Activated naive CD4-positive, alpha-beta T cell treated with anti-CD3 and anti-CD28 coated beads, Interleukin-2, amount 10 ng/mL, durations not matched to agents 7 days and 5 days (primary cell): Measurements from ENCODE around the gene DCLK1.

ENCODE experiments used
- CTCF ChIA-PET: fragments of 350-600 bp; sonication (Branson Sonifier 250); formaldehyde crosslinking; loops from one replicate; lab custom pipeline; 2021; ENCODE audit warnings: antibody characterized with exemption; lab: Charles Lee
- DNase-seq: peaks from one replicate; pipeline ENCODE4 v3.0.0-alpha.2; 2020
- H3K27ac Mint-ChIP-seq: one replicate; pipeline ENCODE4 v1.8.0; 2021; ENCODE audit warnings: mild to moderate bottlenecking, moderate library complexity, mixed read lengths
- H3K27me3 Mint-ChIP-seq: one replicate; pipeline ENCODE4 v1.8.0; 2021; ENCODE audit warnings: mild to moderate bottlenecking, mixed read lengths
- H3K36me3 Mint-ChIP-seq: one replicate; pipeline ENCODE4 v1.8.0; 2021; ENCODE audit warnings: mixed read lengths
- H3K4me1 Mint-ChIP-seq: one replicate; pipeline ENCODE4 v1.8.0; 2021; ENCODE audit warnings: mixed read lengths
- H3K4me3 Mint-ChIP-seq: one replicate; pipeline ENCODE4 v1.8.0; 2021; ENCODE audit warnings: mild to moderate bottlenecking, moderate library complexity, mixed read lengths
- H3K9me3 Mint-ChIP-seq: one replicate; pipeline ENCODE4 v1.8.0; 2021; ENCODE audit warnings: mixed read lengths

Gene DCLK1

DNA sequence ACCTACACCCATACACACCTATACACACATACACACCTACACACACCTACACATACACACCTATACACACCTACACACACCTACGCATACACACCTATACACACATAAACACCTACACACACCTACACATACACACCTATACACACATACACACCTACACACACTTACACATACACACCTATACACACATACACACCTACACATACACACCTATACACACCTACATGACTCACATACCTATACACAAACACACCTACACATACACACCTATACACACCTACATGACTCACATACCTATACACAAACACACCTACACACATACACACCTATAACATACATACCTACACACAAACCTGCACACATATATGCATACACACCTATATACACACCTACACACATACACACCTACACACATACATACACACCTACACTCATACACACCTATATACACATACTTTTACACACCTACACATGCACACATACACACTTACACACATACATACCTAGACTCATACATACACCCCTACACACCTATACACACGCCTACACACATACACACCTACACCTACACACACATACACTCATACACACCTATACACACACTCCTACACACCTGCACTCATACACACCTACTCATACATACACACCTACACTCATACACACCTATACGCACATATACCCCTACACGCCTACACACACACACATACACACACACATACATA lies 368.0 kb downstream of the DCLK1 start:
- Mint-ChIP-seq H3K4me1 (no peaks in the 10 kb centered on the region), H3K27me3 (no peaks in the 10 kb centered on the region), H3K36me3 (no peaks in the 10 kb centered on the region), H3K9me3 (peaks cover 7% of the 10 kb centered on the region), H3K4me3 (no peak overlapping the region), H3K27ac (no peak overlapping the region)
- DNase-seq = no peak
- CTCF ChIA-PET = no interaction called here

DNA sequence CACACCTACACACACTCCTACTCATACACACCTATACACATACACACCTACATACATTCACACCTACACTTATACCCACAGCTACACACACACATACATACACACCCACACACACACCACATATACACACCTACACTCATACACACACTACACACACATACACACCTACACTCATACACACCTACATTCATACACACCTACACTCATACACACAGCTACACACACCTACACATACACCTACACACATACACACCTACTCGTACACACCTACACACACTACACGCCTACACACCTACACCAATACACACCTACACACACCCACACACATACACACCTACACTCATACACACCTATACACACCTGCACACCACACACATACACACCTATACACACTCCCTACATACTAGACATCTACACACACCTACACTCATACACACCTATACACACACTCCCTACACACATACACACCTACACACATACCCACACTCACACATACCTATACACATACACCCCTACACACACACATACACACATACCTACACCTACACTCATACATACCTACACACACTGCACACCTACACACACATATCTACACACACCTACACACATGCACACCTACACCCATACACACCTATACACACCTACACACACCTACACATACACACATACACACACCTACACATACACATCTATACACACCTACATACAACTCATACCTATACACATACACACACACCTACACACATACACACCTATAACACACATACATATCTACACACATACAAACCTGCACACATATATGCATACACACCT lies 369.5 kb downstream of the DCLK1 start:
- Mint-ChIP-seq H3K4me1 (no peaks in the 10 kb centered on the region), H3K27me3 (no peaks in the 10 kb centered on the region), H3K36me3 (no peaks in the 10 kb centered on the region), H3K9me3 (peaks cover 7% of the 10 kb centered on the region), H3K27ac (no peak overlapping the region), H3K4me3 (no peak overlapping the region)
- DNase-seq = no peak
- CTCF ChIA-PET = no interaction called here

DNA sequence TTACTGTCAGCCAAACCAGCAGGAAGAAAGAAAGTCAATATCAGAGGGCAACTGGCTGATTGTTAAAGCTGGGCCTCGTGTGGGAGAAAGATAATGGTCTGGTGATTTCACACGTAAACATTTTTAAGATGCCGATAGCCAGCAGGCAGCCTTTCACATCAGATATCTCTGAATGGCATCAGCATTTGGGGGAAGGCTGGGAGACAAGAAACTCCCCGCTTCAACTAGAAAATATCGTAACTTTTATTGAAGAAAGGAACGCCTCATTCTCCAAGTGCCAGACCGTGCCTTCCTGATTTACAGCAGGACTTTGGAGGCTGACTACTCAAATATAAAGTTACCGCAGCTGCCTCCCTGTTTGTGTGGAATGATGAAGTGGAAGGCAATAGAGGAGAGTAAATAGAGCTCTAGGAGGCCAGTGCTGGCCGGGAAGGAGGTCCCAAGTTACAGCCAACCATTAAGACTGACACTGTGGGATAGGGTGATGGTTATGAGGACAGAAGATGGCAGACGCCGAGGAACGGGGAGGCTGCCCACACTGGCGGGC lies 370.4 kb downstream of the DCLK1 start:
- Mint-ChIP-seq H3K36me3 (no peaks in the 10 kb centered on the region), H3K27me3 (no peaks in the 10 kb centered on the region), H3K9me3 (peaks cover 7% of the 10 kb centered on the region), H3K4me3 (no peak overlapping the region), H3K4me1 (no peaks in the 10 kb centered on the region), H3K27ac (no peak overlapping the region)
- CTCF ChIA-PET = no interaction called here
- DNase-seq = no peak

DNA sequence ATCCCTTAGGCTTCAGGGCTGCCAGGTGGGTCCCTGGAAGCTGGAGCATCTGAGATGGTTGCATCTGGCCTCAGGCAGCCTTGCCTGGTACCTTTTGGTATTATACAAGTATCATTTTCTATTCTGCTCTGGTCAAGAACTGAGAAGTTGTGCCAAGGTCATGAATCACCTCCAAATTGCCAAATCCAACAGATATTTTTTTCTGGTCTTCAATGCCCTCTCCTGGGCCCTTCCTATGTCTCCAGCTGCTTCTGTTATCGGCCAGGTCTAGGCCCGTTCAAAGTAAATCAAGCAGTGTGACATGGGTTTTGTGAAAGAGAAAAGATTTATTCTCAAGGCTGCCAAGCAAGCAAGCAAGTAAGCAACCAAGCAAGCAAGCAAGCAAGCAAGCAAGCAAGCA lies 383.6 kb downstream of the DCLK1 start:
- CTCF ChIA-PET = no interaction called here
- no peak overlapping the region for H3K27ac Mint-ChIP-seq
- no peak overlapping the region for H3K4me3 Mint-ChIP-seq
- no peaks in the 10 kb centered on the region for H3K27me3 Mint-ChIP-seq
- H3K4me1 Mint-ChIP-seq = no peaks in the 10 kb centered on the region
- H3K36me3 Mint-ChIP-seq = no peaks in the 10 kb centered on the region
- H3K9me3 Mint-ChIP-seq = peaks cover 2% of the 10 kb centered on the region
- DNase-seq = no peak

DNA sequence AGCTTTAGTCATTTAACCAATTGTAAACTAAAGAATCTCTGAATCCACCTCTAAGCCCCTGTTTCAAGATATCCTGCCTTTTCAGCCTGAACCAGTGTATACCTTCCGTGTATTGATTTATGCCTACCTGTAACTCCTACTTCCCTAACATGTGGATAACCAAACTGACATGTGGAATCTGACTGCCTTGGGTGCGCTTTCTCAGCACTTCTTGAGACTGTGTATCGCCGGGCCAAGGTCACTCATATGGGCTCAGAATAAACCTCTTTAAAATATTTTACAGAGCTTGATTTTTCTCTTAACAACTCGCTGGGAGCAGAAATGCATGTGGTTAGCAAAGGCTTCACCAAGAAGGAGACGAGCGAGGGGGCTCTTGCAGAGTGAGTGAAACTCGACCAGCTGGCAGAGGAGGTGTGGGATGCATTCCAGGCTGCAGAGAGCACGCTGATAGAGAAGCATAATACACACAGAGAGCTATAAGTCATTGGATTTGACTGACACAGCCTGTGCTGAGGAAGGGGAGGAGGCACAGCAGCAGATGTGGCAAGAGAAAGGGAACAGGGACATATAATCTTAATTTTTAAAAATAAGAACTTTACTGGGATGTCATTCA lies 386.5 kb downstream of the DCLK1 start:
- Mint-ChIP-seq H3K4me1 (no peaks in the 10 kb centered on the region), H3K36me3 (no peaks in the 10 kb centered on the region), H3K4me3 (no peak overlapping the region), H3K27me3 (no peaks in the 10 kb centered on the region), H3K9me3 (peaks cover 7% of the 10 kb centered on the region), H3K27ac (no peak overlapping the region)
- no peak for DNase-seq
- CTCF ChIA-PET = no interaction called here

DNA sequence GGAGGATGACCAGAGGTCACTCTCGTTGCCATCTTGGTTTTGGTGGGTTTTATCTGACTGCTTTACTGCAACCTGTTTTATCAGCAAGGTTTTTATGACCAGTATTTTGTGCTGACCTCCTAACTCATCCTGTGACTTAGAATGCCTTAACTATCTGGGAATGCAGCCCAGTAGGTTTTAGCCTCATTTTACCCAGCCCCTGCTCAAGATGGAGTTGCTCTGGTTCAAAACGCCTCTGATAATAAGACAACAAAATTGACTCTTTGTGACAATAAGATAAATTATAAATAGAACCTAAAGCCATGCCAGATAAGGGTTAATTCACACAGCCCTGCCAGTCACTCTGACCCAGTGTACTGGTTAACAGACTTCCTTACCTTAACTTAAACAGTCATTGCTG lies 387.0 kb downstream of the DCLK1 start:
- no peak for DNase-seq

DNA sequence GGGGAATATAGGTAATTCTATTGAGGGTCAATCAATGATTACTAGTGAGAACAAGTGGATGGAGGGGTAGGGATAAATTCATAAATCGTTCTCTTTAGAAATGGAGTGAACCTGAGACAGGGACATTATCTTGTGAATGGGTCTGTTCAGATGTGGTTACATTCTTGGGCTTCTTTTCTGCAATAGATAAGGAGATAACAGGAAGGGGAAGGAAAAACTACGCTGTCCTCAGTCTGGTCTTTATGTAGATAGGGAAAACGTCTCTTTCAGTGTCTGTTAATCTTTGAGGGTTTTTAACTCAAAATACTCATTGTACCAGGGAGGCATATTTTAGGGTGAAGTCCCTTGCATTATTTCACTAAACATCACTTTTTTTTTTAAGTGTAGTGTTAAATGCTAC lies 388.0 kb downstream of the DCLK1 start:
- H3K27ac Mint-ChIP-seq = no peak overlapping the region
- H3K4me3 Mint-ChIP-seq = no peak overlapping the region
- H3K36me3 Mint-ChIP-seq = no peaks in the 10 kb centered on the region
- no peak for DNase-seq
- H3K27me3 Mint-ChIP-seq = no peaks in the 10 kb centered on the region
- CTCF ChIA-PET = no interaction called here
- peaks cover 7% of the 10 kb centered on the region for H3K9me3 Mint-ChIP-seq
- H3K4me1 Mint-ChIP-seq = no peaks in the 10 kb centered on the region

More for the DNA sequence above, 387.0 kb downstream of the DCLK1 start:
- Mint-ChIP-seq H3K27me3 (no peaks in the 10 kb centered on the region), H3K9me3 (peaks cover 7% of the 10 kb centered on the region), H3K36me3 (no peaks in the 10 kb centered on the region), H3K27ac (no peak overlapping the region), H3K4me1 (no peaks in the 10 kb centered on the region), H3K4me3 (no peak overlapping the region)
- CTCF ChIA-PET = no interaction called here

DNA sequence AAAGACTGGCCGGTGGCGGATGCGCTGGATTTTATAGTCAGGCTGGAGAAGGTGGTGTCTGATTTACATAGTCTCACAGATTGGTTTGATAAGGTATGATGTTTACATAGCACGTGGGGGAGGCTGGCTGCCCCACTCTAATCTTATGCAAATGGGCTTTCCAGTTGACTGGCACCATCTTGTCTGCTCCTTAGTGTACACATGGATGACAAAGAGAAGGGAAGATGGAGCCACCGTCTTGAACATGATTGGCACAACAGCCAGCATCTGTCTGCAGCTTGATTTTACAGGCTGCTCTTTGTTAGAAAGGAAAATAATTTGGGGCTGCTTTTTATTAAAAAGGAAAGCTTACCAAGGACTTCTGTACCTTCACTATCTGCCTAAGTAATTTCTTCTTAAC lies 389.5 kb downstream of the DCLK1 start:
- Mint-ChIP-seq H3K36me3 (no peaks in the 10 kb centered on the region), H3K9me3 (peaks cover 7% of the 10 kb centered on the region), H3K27me3 (no peaks in the 10 kb centered on the region), H3K27ac (no peak overlapping the region), H3K4me1 (no peaks in the 10 kb centered on the region), H3K4me3 (no peak overlapping the region)
- no peak for DNase-seq
- CTCF ChIA-PET = no interaction called here

DNA sequence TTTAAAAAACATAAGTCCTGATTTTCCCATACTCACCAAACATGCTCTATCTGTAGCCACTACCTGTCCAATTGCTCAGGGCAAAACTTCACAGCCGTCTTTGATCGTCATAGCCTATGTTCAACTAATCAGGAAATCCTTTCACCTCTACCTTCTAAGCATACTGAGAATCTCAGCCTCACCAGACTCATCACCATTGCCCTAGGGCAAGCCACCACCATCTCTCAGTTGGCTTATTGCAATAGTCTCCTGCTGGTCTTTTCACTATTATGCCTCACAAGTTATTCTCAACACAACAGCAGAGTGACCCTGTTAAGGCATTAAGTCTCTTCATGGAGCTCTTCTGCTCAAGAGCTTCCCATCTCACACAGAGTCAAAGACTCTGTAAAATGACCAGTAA lies 394.3 kb downstream of the DCLK1 start:
- no peaks in the 10 kb centered on the region for H3K36me3 Mint-ChIP-seq
- CTCF ChIA-PET = no interaction called here
- H3K4me1 Mint-ChIP-seq = no peaks in the 10 kb centered on the region

DNA sequence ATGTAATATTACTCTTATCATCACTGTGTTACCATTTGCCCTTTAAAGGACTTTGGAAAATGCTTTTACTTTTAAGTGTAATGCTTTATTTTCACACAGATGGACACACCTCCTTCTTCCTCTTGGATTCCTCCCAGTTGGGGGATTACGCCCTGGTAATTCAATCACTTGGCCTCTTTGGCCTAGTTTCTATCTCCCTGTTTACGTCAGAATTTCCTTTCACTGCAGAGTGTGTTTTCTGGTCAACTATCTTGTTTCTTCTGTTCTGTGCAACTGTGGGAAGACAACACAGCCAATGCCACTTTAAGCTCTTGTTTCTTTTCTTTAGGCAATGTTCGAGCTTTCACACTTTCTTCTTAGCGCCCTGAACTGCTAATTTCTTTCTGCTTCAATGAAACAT lies 397.4 kb downstream of the DCLK1 start:
- Mint-ChIP-seq H3K4me3 (no peak overlapping the region), H3K36me3 (no peaks in the 10 kb centered on the region)
- no peak for DNase-seq

More for the DNA sequence above, 394.3 kb downstream of the DCLK1 start:
- DNase-seq = no peak
- Mint-ChIP-seq H3K4me3 (no peak overlapping the region), H3K27ac (no peak overlapping the region), H3K27me3 (no peaks in the 10 kb centered on the region), H3K9me3 (peaks cover 4% of the 10 kb centered on the region)

DNA sequence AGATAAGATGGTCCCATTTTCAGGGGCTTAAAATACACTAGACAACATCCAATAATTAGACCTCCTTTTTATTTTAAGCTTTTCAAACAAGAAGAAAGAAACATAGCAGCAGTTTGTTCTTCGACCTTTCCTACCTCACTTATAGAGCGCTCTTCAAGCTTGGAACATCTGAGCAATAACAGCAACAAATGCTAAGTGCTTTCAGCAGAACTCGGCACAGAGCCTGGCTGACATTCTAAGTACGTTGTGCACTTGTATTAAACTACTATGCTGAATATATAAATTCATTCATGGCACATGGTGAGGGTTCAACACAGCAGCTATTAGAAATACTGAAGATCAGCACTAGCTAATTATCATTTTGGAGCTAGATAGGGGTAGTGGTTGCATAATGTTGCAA lies 398.6 kb downstream of the DCLK1 start:
- Mint-ChIP-seq H3K36me3 (no peaks in the 10 kb centered on the region), H3K9me3 (no peaks in the 10 kb centered on the region), H3K4me1 (no peaks in the 10 kb centered on the region), H3K27ac (no peak overlapping the region), H3K4me3 (no peak overlapping the region), H3K27me3 (no peaks in the 10 kb centered on the region)
- no peak for DNase-seq
- CTCF ChIA-PET = no interaction called here

More for the DNA sequence above, 397.4 kb downstream of the DCLK1 start:
- Mint-ChIP-seq H3K27me3 (no peaks in the 10 kb centered on the region), H3K27ac (no peak overlapping the region), H3K9me3 (no peaks in the 10 kb centered on the region), H3K4me1 (no peaks in the 10 kb centered on the region)
- CTCF ChIA-PET = no interaction called here

DNA sequence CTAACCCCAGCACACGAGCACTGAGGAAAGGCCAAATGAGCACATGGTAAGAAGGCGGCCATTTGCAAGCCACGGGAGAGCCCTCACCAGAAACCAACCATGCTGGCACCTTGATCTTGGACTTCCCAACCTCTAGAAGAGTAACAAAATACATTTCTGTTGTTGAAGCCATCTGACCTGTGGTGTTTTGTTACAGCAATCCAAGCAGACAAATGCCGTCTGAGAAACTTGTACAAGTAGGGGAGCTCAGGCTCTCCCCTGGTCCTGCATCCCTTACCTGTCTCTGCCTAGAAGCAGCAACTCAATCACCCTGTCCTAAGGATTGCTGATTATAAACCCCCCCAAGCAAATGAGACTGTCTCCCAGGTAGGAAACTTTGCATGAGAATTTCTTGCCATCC lies 399.7 kb downstream of the DCLK1 start:
- no peaks in the 10 kb centered on the region for H3K27me3 Mint-ChIP-seq
- no peaks in the 10 kb centered on the region for H3K4me1 Mint-ChIP-seq
- no peaks in the 10 kb centered on the region for H3K9me3 Mint-ChIP-seq
- no peak for DNase-seq
- no peak overlapping the region for H3K4me3 Mint-ChIP-seq
- no peak overlapping the region for H3K27ac Mint-ChIP-seq
- CTCF ChIA-PET = no interaction called here
- no peaks in the 10 kb centered on the region for H3K36me3 Mint-ChIP-seq

DNA sequence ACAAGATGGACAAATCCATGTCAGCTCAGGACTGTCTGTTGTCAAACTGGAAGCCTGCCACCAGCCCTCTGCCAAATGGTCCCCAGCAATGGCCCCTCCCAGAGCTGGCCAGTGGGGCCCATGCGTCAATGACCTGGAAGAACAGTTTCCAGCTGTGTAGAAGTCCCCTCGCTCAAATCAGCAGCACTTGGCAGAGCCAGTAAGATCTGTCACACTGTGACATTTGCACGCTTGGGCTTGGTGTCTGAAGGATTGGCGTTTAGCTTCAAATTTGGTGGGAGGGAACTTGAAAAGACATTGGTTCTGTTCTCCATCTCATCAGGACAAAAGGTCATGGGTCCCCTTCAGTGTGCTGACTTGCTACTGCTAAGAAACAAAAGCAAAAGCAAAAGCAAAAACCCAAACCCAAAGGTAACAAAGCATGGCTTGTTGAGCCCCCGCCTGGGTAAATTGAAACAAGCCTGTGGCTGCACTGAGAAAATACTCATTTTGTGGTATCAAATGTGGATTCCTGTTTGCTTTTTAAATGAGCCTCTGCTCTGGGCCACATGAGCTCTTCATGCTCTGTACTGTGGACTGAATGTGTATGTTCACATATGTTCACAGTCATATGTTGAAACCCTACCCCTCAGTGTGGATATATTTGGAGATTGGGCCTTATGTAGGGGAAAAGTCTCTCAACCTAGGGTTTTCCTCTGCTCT lies 401.1 kb downstream of the DCLK1 start:
- no peaks in the 10 kb centered on the region for H3K36me3 Mint-ChIP-seq
- CTCF ChIA-PET = no interaction called here
- H3K4me3 Mint-ChIP-seq = no peak overlapping the region
- no peaks in the 10 kb centered on the region for H3K27me3 Mint-ChIP-seq
- H3K27ac Mint-ChIP-seq = no peak overlapping the region
- no peaks in the 10 kb centered on the region for H3K9me3 Mint-ChIP-seq
- H3K4me1 Mint-ChIP-seq = no peaks in the 10 kb centered on the region
- DNase-seq = no peak

DNA sequence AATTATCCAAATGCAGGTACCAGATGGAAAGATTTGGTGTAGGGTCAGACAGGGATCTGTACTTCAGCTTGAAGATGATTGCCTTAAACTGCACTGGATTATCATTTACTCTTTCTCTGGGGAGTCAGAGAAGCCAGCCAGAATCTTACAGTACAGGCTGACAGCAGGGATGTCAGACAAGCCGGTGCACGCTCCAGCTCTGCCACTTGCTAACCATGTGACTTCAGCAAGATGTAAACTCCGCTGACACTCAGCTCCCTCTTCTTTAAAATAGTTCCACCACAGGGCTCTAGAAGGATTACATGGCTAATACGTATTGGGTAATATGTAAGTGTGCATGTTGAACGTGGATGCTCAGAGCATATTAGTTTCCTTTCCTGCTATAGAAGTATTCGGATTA lies 403.3 kb downstream of the DCLK1 start:
- no peak overlapping the region for H3K27ac Mint-ChIP-seq
- CTCF ChIA-PET = no interaction called here
- H3K9me3 Mint-ChIP-seq = no peaks in the 10 kb centered on the region
- no peaks in the 10 kb centered on the region for H3K27me3 Mint-ChIP-seq
- H3K4me3 Mint-ChIP-seq = no peak overlapping the region
- H3K4me1 Mint-ChIP-seq = no peaks in the 10 kb centered on the region
- no peaks in the 10 kb centered on the region for H3K36me3 Mint-ChIP-seq
- DNase-seq = no peak
